ENCODE data around the gene GAL3ST3. TPM values are rescaled to one million over a fixed set of nuclear protein-coding genes. Genes with fewer than 3 reads are reported as not detected.

Gene GAL3ST3
- total and polyA plus RNA-seq, 2 experiments from 2014 or later = 15.6 to 63.4 TPM

GRCh38 chr11:66076561-66076960, 27.6 kb upstream of the GAL3ST3 start:
- H3K79me2 ChIP-seq (replicated peaks; ENCODE audit: insufficient read depth) = peaks cover 60% of the 10 kb centered on the region
- Mint-ChIP-seq H3K36me3 (ENCODE audit: low read depth) (peaks cover 5% of the 10 kb centered on the region), H3K27ac (no peak overlapping the region), H3K4me3 (no peak overlapping the region), H3K27me3 (ENCODE audit: insufficient read depth, low read depth, poor library complexity) (no peaks in the 10 kb centered on the region), H3K4me1 (peaks cover 9% of the 10 kb centered on the region), H3K9me3 (no peaks in the 10 kb centered on the region)
- no peak for TF ChIP-seq POLR2AphosphoS5 (IDR thresholded peaks at IDR 0.05; ENCODE audit: low read depth)
- no peak for TF ChIP-seq JUNB (IDR thresholded peaks at IDR 0.05; ENCODE audit: unreplicated experiment)
- no peak for TF ChIP-seq CREB1 (CRISPR knock-in tag; IDR thresholded peaks at IDR 0.05; ENCODE audit: low read depth)
- TF ChIP-seq EZH2 (IDR thresholded peaks at IDR 0.05; ENCODE audit: low read depth, unreplicated experiment) = no peak
- TF ChIP-seq, protein P1, sequence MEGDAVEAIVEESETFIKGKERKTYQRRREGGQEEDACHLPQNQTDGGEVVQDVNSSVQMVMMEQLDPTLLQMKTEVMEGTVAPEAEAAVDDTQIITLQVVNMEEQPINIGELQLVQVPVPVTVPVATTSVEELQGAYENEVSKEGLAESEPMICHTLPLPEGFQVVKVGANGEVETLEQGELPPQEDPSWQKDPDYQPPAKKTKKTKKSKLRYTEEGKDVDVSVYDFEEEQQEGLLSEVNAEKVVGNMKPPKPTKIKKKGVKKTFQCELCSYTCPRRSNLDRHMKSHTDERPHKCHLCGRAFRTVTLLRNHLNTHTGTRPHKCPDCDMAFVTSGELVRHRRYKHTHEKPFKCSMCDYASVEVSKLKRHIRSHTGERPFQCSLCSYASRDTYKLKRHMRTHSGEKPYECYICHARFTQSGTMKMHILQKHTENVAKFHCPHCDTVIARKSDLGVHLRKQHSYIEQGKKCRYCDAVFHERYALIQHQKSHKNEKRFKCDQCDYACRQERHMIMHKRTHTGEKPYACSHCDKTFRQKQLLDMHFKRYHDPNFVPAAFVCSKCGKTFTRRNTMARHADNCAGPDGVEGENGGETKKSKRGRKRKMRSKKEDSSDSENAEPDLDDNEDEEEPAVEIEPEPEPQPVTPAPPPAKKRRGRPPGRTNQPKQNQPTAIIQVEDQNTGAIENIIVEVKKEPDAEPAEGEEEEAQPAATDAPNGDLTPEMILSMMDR (conservative IDR thresholded peaks at IDR 0.05; ENCODE audit: low read depth in 2 of 2) = no peak
- no peak for TF ChIP-seq NANOG (IDR thresholded peaks at IDR 0.05; ENCODE audit: borderline replicate concordance)
- TF ChIP-seq, protein P2, sequence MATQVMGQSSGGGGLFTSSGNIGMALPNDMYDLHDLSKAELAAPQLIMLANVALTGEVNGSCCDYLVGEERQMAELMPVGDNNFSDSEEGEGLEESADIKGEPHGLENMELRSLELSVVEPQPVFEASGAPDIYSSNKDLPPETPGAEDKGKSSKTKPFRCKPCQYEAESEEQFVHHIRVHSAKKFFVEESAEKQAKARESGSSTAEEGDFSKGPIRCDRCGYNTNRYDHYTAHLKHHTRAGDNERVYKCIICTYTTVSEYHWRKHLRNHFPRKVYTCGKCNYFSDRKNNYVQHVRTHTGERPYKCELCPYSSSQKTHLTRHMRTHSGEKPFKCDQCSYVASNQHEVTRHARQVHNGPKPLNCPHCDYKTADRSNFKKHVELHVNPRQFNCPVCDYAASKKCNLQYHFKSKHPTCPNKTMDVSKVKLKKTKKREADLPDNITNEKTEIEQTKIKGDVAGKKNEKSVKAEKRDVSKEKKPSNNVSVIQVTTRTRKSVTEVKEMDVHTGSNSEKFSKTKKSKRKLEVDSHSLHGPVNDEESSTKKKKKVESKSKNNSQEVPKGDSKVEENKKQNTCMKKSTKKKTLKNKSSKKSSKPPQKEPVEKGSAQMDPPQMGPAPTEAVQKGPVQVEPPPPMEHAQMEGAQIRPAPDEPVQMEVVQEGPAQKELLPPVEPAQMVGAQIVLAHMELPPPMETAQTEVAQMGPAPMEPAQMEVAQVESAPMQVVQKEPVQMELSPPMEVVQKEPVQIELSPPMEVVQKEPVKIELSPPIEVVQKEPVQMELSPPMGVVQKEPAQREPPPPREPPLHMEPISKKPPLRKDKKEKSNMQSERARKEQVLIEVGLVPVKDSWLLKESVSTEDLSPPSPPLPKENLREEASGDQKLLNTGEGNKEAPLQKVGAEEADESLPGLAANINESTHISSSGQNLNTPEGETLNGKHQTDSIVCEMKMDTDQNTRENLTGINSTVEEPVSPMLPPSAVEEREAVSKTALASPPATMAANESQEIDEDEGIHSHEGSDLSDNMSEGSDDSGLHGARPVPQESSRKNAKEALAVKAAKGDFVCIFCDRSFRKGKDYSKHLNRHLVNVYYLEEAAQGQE (IDR thresholded peaks at IDR 0.05; ENCODE audit: unreplicated experiment) = no peak
- no peak for TF ChIP-seq EZH2phosphoT487 (IDR thresholded peaks at IDR 0.05; ENCODE audit: unreplicated experiment)
- no peak for TF ChIP-seq ZNF462 (CRISPR knock-in tag; IDR thresholded peaks at IDR 0.05)
- TF ChIP-seq ZNF114 (CRISPR knock-in tag; IDR thresholded peaks at IDR 0.05) = no peak
- no peak for TF ChIP-seq STAT1 (IDR thresholded peaks at IDR 0.05; ENCODE audit: unreplicated experiment)
- H3K4me1 ChIP-seq (ENCODE audit: insufficient read depth) = peaks cover 7% of the 10 kb centered on the region
- no peak overlapping the region for H2AFZ ChIP-seq
- H3K36me3 ChIP-seq (ENCODE audit: insufficient read depth) = peaks cover 6% of the 10 kb centered on the region
- peaks cover 6% of the 10 kb centered on the region; the same call in 1 of the 2 replicates for H3F3A ChIP-seq (replicated peaks; ENCODE audit: low read depth)
- H3K9me2 ChIP-seq (ENCODE audit: insufficient read depth) = no peaks in the 10 kb centered on the region
- no peaks in the 10 kb centered on the region for H3K27me3 ChIP-seq (ENCODE audit: insufficient read depth)
- H3K4me2 ChIP-seq = no peak overlapping the region
- DNase-seq (ENCODE audit: low spot score) (no peak), ATAC-seq (no peak)
- peaks cover 14% of the 10 kb centered on the region for H4K20me1 ChIP-seq (replicated peaks; ENCODE audit: insufficient read depth)
- H3K4me3 ChIP-seq = no peak overlapping the region
- no peak overlapping the region for H3K27ac ChIP-seq (ENCODE audit: low read depth)
